ENCODE measurements around the gene APPBP2.
"Not testable (repeated sequence)": the region's sequence is repeated elsewhere in the genome, so short reads cannot be mapped to it uniquely, and the experiment has no call there.

Gene APPBP2

GRCh38 chr17:60495260-60495659 lies 30.8 kb downstream of the APPBP2 start:
- H3K36me3 ChIP-seq (ENCODE audit: control insufficient read depth, low read length): peaks cover 74% of the 10 kb centered on the region

GRCh38 chr17:60493847-60494321 lies 32.2 kb downstream of the APPBP2 start:
- Histone ChIP-seq H3K4me2 (ENCODE audit: low read length) (no peak overlapping the region), H4K20me1 (ENCODE audit: control insufficient read depth, insufficient read depth, low read depth, low read length) (no peaks in the 10 kb centered on the region), H3K27me3 (ENCODE audit: control insufficient read depth, low read length) (no peaks in the 10 kb centered on the region), H3K9me3 (ENCODE audit: control insufficient read depth, insufficient read depth, low read length) (peaks cover 16% of the 10 kb centered on the region; the same call in 1 of the 2 replicates), H3F3A (ENCODE audit: control insufficient read depth, insufficient read depth) (no peaks in the 10 kb centered on the region), H3K27ac (ENCODE audit: low read depth, low read length) (no peak overlapping the region), H3K4me1 (ENCODE audit: control insufficient read depth, low read length) (no peaks in the 10 kb centered on the region), H3K36me3 (ENCODE audit: control insufficient read depth, low read length) (peaks cover 68% of the 10 kb centered on the region), H3K9me2 (replicated peaks; ENCODE audit: control insufficient read depth, low read length) (no peaks in the 10 kb centered on the region), H3K4me3 (ENCODE audit: low read length) (no peak overlapping the region), H3K79me2 (ENCODE audit: control insufficient read depth, low read length) (no peaks in the 10 kb centered on the region)
- no peak for TF ChIP-seq CTCF (IDR thresholded peaks at IDR 0.05; ENCODE audit: low read depth, low read length, poor library complexity, severe bottlenecking)
- no peak for TF ChIP-seq EZH2phosphoT487 (IDR thresholded peaks at IDR 0.05; ENCODE audit: borderline replicate concordance, low read length)

More at GRCh38 chr17:60495260-60495659, 30.8 kb downstream of the APPBP2 start:
- no peak overlapping the region for H3K4me3 ChIP-seq (ENCODE audit: low read length)
- no peaks in the 10 kb centered on the region for H3K79me2 ChIP-seq (ENCODE audit: control insufficient read depth, low read length)
- no peaks in the 10 kb centered on the region for H3K27me3 ChIP-seq (ENCODE audit: control insufficient read depth, low read length)
- H3K9me2 ChIP-seq (replicated peaks; ENCODE audit: control insufficient read depth, low read length): no peaks in the 10 kb centered on the region
- H3K4me2 ChIP-seq (ENCODE audit: low read length): no peak overlapping the region
- no peak for TF ChIP-seq EZH2phosphoT487 (IDR thresholded peaks at IDR 0.05; ENCODE audit: borderline replicate concordance, low read length)
- no peak for TF ChIP-seq CTCF (IDR thresholded peaks at IDR 0.05; ENCODE audit: low read depth, low read length, poor library complexity, severe bottlenecking)
- peaks cover 16% of the 10 kb centered on the region; the same call in 1 of the 2 replicates for H3K9me3 ChIP-seq (ENCODE audit: control insufficient read depth, insufficient read depth, low read length)
- no peaks in the 10 kb centered on the region for H4K20me1 ChIP-seq (ENCODE audit: control insufficient read depth, insufficient read depth, low read depth, low read length)
- H3K4me1 ChIP-seq (ENCODE audit: control insufficient read depth, low read length): no peaks in the 10 kb centered on the region
- H3F3A ChIP-seq (ENCODE audit: control insufficient read depth, insufficient read depth): no peaks in the 10 kb centered on the region
- H3K27ac ChIP-seq (ENCODE audit: low read depth, low read length): no peak overlapping the region

GRCh38 chr17:60491771-60492170 lies 34.3 kb downstream of the APPBP2 start:
- Histone ChIP-seq H3K27ac (ENCODE audit: low read depth, low read length) (no peak overlapping the region), H3K4me3 (ENCODE audit: low read length) (no peak overlapping the region), H4K20me1 (ENCODE audit: control insufficient read depth, insufficient read depth, low read depth, low read length) (no peaks in the 10 kb centered on the region), H3K79me2 (ENCODE audit: control insufficient read depth, low read length) (no peaks in the 10 kb centered on the region), H3K36me3 (ENCODE audit: control insufficient read depth, low read length) (peaks cover 51% of the 10 kb centered on the region), H3K9me2 (replicated peaks; ENCODE audit: control insufficient read depth, low read length) (no peaks in the 10 kb centered on the region), H3K4me1 (ENCODE audit: control insufficient read depth, low read length) (no peaks in the 10 kb centered on the region), H3F3A (ENCODE audit: control insufficient read depth, insufficient read depth) (no peaks in the 10 kb centered on the region), H3K9me3 (ENCODE audit: control insufficient read depth, insufficient read depth, low read length) (peaks cover 16% of the 10 kb centered on the region; the same call in 1 of the 2 replicates), H3K27me3 (ENCODE audit: control insufficient read depth, low read length) (no peaks in the 10 kb centered on the region), H3K4me2 (ENCODE audit: low read length) (no peak overlapping the region)
- no peak for TF ChIP-seq EZH2phosphoT487 (IDR thresholded peaks at IDR 0.05; ENCODE audit: borderline replicate concordance, low read length)

GRCh38 chr17:60490594-60490993 lies 35.4 kb downstream of the APPBP2 start:
- Histone ChIP-seq H3K9me3 (ENCODE audit: control insufficient read depth, insufficient read depth, low read length) (peaks cover 16% of the 10 kb centered on the region; the same call in 1 of the 2 replicates), H3K36me3 (ENCODE audit: control insufficient read depth, low read length) (peaks cover 39% of the 10 kb centered on the region)
- H3F3A ChIP-seq (ENCODE audit: control insufficient read depth, insufficient read depth); H3K9me2 ChIP-seq (replicated peaks; ENCODE audit: control insufficient read depth, low read length); H3K79me2 ChIP-seq (ENCODE audit: control insufficient read depth, low read length); H3K4me3 ChIP-seq (ENCODE audit: low read length); H4K20me1 ChIP-seq (ENCODE audit: control insufficient read depth, insufficient read depth, low read depth, low read length); H3K4me2 ChIP-seq (ENCODE audit: low read length); H3K27me3 ChIP-seq (ENCODE audit: control insufficient read depth, low read length); H3K27ac ChIP-seq (ENCODE audit: low read depth, low read length); H3K4me1 ChIP-seq (ENCODE audit: control insufficient read depth, low read length): not testable (repeated sequence)
